Activated gamma-delta T cell (primary cell): ENCODE results near the gene ABCC5.
"Not testable (repeated sequence)": the region's sequence is repeated elsewhere in the genome, so short reads cannot be mapped to it uniquely, and the experiment has no call there.

Experiments
- DNase-seq: peaks from one replicate; lab custom pipeline; 2025; lab: John Stamatoyannopoulos, UW

Gene ABCC5

GRCh38 chr3:183892610-183893214 is 125.0 kb downstream of the ABCC5 start:
- DNase-seq, result no peak

DNA sequence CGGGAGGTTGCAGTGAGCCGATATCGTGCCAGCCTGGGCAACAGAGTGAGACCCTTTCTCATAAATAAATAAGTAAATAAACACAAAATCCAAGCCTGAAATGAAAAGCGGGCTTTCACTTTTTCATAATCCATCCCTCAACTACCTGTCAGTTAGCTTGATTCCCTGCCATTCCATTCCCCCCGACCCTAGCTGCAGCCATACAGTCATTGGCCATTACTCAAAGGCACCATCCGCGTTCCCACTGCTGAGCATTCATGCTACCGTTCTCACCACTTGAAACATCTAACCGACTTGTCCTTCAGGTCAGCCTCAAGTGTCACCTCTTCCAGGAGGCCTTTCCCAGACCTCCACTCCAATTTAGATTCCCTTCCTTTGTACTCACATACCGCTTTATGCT is 131.9 kb downstream of the ABCC5 start:
- DNase-seq, result no peak

DNA sequence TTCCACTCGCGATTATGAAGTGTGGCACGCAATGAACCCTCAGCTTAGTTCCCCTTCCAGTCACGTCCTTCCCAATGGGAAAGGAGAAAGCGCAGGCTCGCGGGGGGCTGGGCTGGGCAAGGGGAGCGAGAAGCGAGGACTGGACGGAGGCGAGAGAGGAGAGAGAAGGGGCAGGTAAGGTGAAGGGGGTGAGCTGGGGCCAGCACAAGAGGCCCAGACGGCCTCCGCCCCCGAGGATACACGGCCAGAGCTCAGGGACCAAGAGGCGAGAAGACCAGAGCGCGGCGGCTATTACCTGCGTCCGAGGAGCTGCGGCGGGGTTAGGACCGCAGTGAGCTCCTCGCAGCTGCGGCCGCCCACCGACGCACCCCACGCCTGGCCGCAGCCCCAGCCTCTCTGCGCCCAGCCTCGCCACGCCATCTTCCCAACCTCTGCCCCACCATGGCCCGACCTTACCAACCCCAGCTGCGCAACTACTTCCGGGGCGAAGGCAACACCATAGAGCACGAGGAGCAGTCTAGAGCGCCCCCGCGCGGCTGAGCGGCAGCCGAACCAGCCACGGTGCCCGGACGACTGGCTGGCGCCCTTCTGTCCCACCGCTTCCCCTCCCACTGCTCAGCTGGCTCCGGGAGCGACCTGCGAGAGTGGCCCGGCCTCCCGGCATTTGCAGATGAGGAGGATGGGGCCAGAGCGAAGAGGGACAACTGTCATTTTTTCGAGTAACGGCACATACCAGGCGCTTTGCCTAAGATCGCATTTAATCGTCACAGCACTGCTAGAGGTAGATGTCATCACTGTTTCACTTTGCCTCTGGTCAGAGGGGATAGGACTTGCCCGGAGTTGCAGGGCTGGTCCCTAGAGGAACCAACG is 133.0 kb downstream of the ABCC5 start, which contains the start of gene PARL:
TSS of gene PARL (minus strand) at position 454 of the 870 bp plus-strand sequence. CDS start at position 420, 34 bp downstream.
- peak; percentile 83 for DNase-seq

- DNase-seq, result no peak
These were observed 133.6 kb downstream of the ABCC5 start for GRCh38 chr3:183884097-183884426.

GRCh38 chr3:183883291-183884096 is 134.2 kb downstream of the ABCC5 start:
- no peak for DNase-seq

- no peak for DNase-seq
These were observed 137.6 kb downstream of the ABCC5 start for GRCh38 chr3:183880121-183880520.

DNA sequence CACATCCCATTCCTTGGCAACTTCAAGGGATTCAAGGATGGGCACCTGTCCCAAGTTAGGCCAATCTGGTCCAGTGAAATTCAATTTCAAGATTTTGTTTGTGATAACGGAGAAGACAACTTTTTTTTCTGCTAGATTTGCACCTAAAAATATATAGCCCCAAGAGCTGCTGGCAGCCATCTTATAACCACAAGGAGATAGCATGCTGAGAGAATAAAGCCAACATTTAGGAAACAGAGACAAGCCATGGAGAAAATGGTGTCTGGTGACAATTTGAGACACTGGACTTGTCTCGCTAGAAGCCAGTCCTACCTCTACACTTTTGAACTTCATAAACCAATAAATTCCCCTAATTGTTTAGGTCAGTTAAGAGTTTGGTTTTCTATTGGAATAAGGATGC is 138.4 kb downstream of the ABCC5 start:
- DNase-seq, result no peak

GRCh38 chr3:183878071-183878470 is 139.6 kb downstream of the ABCC5 start:
- DNase-seq, result no peak

- not testable (repeated sequence) for DNase-seq
These were observed 140.5 kb downstream of the ABCC5 start for GRCh38 chr3:183877227-183877626.

- no peak for DNase-seq
These were observed 142.3 kb downstream of the ABCC5 start for GRCh38 chr3:183875411-183875810.

- no peak for DNase-seq
These were observed 143.8 kb downstream of the ABCC5 start for GRCh38 chr3:183873914-183874313.

- no peak for DNase-seq
These were observed 146.1 kb downstream of the ABCC5 start for GRCh38 chr3:183871541-183871940.

DNA sequence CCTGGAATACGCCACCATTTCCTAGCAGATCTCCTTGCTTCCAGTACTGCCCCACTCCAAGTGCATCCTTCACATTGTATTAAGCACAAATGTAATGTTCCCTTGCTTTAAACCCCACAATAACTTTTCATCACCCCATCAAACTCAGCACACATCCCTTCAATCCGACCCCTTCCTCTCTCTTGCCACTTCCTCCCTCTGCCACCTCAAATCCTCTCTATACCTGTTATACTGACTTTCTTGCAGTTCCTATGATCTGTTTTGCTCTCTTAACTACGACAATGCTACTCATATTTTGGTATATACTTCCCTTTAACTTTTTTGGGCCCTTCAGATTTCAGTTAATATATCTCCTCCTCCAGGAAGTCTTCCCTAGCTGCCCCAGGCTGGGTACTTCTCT is 147.1 kb downstream of the ABCC5 start:
- no peak for DNase-seq
